GM19467 (cell line): ENCODE data around the gene CBY1.

Experiments used
- ATAC-seq: cut with Tn5 transposase; IDR thresholded peaks from one replicate; pipeline ENCODE4 v1.9.1; 2021; ENCODE audit warnings: mild to moderate bottlenecking, moderate library complexity; ENCODE audit not compliant: unreplicated experiment

Gene CBY1

DNA sequence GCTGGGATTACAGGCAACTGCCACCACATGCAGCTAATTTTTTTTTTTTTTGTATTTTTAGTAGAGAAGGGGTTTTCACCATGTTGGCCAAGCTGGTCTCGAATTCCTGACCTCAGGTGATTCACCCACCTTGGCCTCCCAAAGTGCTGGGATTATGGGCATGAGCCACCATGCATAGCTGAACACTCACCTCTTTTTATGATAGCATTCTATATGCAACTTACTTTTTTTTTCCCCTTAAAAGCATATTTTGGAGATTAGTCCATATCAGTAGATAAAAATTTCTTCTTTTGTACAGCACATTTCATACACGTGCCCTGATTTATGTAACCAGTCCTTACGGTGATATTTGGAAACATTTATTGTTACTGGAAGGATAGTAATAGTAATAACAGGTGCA, 63.9 kb downstream of the CBY1 start:
- no peak for ATAC-seq

DNA sequence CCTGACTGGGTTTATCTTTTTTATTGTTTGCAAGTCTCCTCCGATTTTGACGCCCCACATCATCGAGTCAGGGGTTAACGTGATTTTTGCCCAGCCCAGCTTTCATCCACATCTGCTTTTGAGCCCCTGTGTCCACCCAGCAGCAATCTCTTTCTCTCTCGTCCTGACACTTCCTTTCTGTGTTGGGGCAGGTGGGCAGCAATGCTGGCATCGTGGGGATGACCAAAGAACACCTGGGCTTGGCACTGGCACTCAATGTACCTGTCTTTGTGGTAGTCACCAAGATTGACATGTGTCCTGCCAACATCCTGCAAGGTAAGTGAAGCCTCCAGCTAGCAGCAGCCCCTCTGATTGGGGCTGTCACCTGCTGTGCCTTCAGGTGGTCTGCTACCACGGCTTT, 65.1 kb downstream of the CBY1 start:
- ATAC-seq, result no peak
